Panc1 (cell line): Measurements from ENCODE around the gene C1orf159. TPM values are rescaled to one million over a fixed set of nuclear protein-coding genes. Genes with fewer than 3 reads are reported as not detected.

Source experiments
- ATAC-seq: fragments of 200-7000 bp; cut with Tn5 transposase; 2 replicates; pipeline ENCODE4 v1.9.1; 2020; ENCODE audit warnings: mild to moderate bottlenecking, moderate library complexity
- BruUV-seq: library from RNA; stranded (reverse); fragments of 400-500 nt; replicated peaks from 2 replicates; lab custom pipeline; 2021; lab: Mats Ljungman, UMichigan
- CTCF ChIA-PET: fragments of 300-600 bp; sonication (Branson Sonifier 250); formaldehyde crosslinking; loops from one replicate; lab custom pipeline; 2022; ENCODE audit warnings: antibody characterized with exemption; lab: Charles Lee
- POLR2A ChIA-PET: fragments of 300-600 bp; sonication (Branson Sonifier 250); formaldehyde crosslinking; loops from one replicate; lab custom pipeline; 2022; ENCODE audit warnings: antibody characterized with exemption; lab: Charles Lee
- DNase-seq: peaks from one replicate; pipeline ENCODE4 v3.0.0-alpha.2; 2010; ENCODE audit warnings: low read depth, low spot score
- H3K27ac ChIP-seq: 2 replicates; pipeline ENCODE4 v1.5.1; 2011; ENCODE audit warnings: mild to moderate bottlenecking, low read length, inconsistent platforms
- H3K27me3 ChIP-seq: fragments of 200-500 bp; sonication (Bioruptor generic); 2 replicates; pipeline ENCODE4 v1.6.0; 2014; ENCODE audit warnings: low read length, inconsistent platforms; ENCODE audit not compliant: control insufficient read depth, insufficient read depth
- H3K36me3 ChIP-seq: fragments of 200-500 bp; sonication (Bioruptor generic); 2 replicates; pipeline ENCODE4 v1.5.1; 2014; ENCODE audit warnings: inconsistent platforms, mild to moderate bottlenecking, low read length, moderate library complexity; ENCODE audit not compliant: control insufficient read depth, insufficient read depth
- H3K4me1 ChIP-seq: 2 replicates; pipeline ENCODE4 v1.5.1; 2011; ENCODE audit warnings: inconsistent platforms, mild to moderate bottlenecking, low read length, moderate library complexity; ENCODE audit not compliant: control insufficient read depth, insufficient read depth
- H3K4me3 ChIP-seq, 2 experiments: 2 replicates each; pipeline ENCODE4 v1.5.1; 2011 to 2012; ENCODE audit warnings: low read depth in 2 of 2, low read length in 2 of 2, mild to moderate bottlenecking in 2 of 2, inconsistent platforms in 1 of 2, moderate library complexity in 1 of 2
- H3K9me3 ChIP-seq: fragments of 200-500 bp; sonication (Bioruptor generic); 2 replicates; pipeline ENCODE4 v1.5.1; 2014; ENCODE audit warnings: low read depth, mild to moderate bottlenecking, inconsistent platforms, low read length, moderate library complexity; ENCODE audit not compliant: control insufficient read depth, insufficient read depth
- POLR2AphosphoS5 ChIP-seq: IDR thresholded peaks from 2 replicates; pipeline ENCODE4 v1.6.1; 2012; ENCODE audit warnings: mild to moderate bottlenecking, low read depth, low read length, moderate library complexity
- SIN3A ChIP-seq: IDR thresholded peaks from 2 replicates; pipeline ENCODE4 v1.6.1; 2012; ENCODE audit warnings: low read depth, mild to moderate bottlenecking, low read length, moderate library complexity, borderline replicate concordance; ENCODE audit not compliant: insufficient read depth
- TCF7L2 ChIP-seq: IDR thresholded peaks from 2 replicates; pipeline ENCODE4 v1.6.1; 2011; ENCODE audit warnings: mild to moderate bottlenecking, low read depth, low read length, inconsistent platforms
- in situ Hi-C: cut with HindIII; loops from 2 replicates; pipeline ENCODE4 v1.10.0; 2016; ENCODE audit warnings: low sequenced_read_pairs, low pct_unique_long_range_greater_than_20kb
- intact Hi-C: fragments of 100-400 bp; cut with micrococcal nuclease; formaldehyde crosslinking; loops from one replicate; pipeline ENCODE4 v1.10.0; 2022; ENCODE audit not compliant: unreplicated experiment
- total RNA-seq: library from RNA; stranded (reverse); gene quantifications from one replicate; pipeline ENCODE4 v1.2.1, GENCODE V29; 2021; ENCODE audit not compliant: unreplicated experiment
- TF ChIP-seq, protein P1 (sequence below): fragments of 450-650 bp; IDR thresholded peaks from 2 replicates; pipeline ENCODE4 v1.5.1; 2017; ENCODE audit warnings: mild to moderate bottlenecking
- TF ChIP-seq, protein P2 (sequence below), 2 experiments: IDR thresholded peaks; 2 replicates each; pipeline ENCODE4 v1.6.1; 2011 to 2012; ENCODE audit warnings: low read depth in 2 of 2, control low read depth in 1 of 2, low read length in 1 of 2, mild to moderate bottlenecking in 1 of 2, moderate library complexity in 1 of 2; ENCODE audit not compliant: insufficient read depth in 1 of 2

The C1orf159 gene
- total RNA-seq, 1 experiment from 2014 or later, result 28.8 TPM

DNA sequence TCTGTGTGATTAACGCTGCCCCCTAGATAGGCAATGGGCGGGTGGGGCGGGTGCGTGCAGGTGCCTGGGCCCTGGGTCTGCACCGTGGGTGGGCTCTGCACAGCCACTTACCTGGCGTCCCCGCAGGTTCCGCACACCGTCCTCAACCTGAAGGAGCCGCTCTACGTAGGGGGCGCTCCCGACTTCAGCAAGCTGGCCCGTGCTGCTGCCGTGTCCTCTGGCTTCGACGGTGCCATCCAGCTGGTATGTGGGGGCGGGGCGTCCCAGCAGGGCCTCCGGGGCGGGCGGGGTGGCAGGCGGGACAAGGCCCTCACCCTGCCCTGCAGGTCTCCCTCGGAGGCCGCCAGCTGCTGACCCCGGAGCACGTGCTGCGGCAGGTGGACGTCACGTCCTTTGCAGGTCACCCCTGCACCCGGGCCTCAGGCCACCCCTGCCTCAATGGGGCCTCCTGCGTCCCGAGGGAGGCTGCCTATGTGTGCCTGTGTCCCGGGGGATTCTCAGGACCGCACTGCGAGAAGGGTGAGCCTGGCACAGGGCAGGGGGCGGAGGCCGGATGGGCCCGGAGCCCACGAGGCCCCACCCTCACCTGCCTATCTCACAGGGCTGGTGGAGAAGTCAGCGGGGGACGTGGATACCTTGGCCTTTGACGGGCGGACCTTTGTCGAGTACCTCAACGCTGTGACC, 64.6 kb downstream of the C1orf159 start:
- no TSS peak for BruUV-seq
- in situ Hi-C loops (no loop called here), intact Hi-C loops (no loop called here)
- ChIA-PET POLR2A (no interaction called here), CTCF (no interaction called here)
- Histone ChIP-seq H3K27me3 (no peaks in the 10 kb centered on the region), H3K36me3 (no peaks in the 10 kb centered on the region; the same call in 1 of the 2 replicates), H3K27ac (no peak overlapping the region), H3K4me3 (no peak overlapping the region), H3K9me3 (no peaks in the 10 kb centered on the region), H3K4me1 (no peaks in the 10 kb centered on the region)
- ATAC-seq (no peak), DNase-seq (no peak)
- no peak for TF ChIP-seq TCF7L2
- no peak for TF ChIP-seq POLR2AphosphoS5
- TF ChIP-seq SIN3A, result no peak
- TF ChIP-seq, protein P1, sequence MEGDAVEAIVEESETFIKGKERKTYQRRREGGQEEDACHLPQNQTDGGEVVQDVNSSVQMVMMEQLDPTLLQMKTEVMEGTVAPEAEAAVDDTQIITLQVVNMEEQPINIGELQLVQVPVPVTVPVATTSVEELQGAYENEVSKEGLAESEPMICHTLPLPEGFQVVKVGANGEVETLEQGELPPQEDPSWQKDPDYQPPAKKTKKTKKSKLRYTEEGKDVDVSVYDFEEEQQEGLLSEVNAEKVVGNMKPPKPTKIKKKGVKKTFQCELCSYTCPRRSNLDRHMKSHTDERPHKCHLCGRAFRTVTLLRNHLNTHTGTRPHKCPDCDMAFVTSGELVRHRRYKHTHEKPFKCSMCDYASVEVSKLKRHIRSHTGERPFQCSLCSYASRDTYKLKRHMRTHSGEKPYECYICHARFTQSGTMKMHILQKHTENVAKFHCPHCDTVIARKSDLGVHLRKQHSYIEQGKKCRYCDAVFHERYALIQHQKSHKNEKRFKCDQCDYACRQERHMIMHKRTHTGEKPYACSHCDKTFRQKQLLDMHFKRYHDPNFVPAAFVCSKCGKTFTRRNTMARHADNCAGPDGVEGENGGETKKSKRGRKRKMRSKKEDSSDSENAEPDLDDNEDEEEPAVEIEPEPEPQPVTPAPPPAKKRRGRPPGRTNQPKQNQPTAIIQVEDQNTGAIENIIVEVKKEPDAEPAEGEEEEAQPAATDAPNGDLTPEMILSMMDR, result no peak; the same call in 1 of the 2 replicates
- TF ChIP-seq, protein P2, sequence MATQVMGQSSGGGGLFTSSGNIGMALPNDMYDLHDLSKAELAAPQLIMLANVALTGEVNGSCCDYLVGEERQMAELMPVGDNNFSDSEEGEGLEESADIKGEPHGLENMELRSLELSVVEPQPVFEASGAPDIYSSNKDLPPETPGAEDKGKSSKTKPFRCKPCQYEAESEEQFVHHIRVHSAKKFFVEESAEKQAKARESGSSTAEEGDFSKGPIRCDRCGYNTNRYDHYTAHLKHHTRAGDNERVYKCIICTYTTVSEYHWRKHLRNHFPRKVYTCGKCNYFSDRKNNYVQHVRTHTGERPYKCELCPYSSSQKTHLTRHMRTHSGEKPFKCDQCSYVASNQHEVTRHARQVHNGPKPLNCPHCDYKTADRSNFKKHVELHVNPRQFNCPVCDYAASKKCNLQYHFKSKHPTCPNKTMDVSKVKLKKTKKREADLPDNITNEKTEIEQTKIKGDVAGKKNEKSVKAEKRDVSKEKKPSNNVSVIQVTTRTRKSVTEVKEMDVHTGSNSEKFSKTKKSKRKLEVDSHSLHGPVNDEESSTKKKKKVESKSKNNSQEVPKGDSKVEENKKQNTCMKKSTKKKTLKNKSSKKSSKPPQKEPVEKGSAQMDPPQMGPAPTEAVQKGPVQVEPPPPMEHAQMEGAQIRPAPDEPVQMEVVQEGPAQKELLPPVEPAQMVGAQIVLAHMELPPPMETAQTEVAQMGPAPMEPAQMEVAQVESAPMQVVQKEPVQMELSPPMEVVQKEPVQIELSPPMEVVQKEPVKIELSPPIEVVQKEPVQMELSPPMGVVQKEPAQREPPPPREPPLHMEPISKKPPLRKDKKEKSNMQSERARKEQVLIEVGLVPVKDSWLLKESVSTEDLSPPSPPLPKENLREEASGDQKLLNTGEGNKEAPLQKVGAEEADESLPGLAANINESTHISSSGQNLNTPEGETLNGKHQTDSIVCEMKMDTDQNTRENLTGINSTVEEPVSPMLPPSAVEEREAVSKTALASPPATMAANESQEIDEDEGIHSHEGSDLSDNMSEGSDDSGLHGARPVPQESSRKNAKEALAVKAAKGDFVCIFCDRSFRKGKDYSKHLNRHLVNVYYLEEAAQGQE (IDR thresholded peaks at IDR 0.05; ENCODE audit: insufficient read depth in 1 of 2, low read depth in 2 of 2, low read length in 1 of 2), result no peak

DNA sequence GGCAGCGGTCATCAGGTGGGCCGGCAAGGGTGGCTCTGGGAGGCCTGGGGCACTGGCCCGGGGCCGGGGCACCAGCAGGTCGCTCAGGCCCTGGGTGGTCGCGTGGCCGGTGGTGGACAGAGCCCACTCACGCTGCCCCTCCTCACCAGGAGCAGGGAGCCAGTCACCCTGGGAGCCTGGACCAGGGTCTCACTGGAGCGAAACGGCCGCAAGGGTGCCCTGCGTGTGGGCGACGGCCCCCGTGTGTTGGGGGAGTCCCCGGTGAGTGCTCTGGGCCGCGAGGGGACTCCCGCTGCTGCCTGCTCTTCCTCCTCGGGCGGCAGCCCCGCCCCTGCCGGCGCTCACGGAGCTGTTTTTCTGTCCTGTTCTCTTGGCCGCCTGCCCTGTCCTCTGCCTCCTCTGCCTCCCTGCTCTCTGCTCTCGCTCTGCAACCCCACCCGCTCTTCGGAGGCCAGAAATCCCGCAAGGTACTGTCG, 65.3 kb downstream of the C1orf159 start:
- Histone ChIP-seq H3K9me3 (no peaks in the 10 kb centered on the region), H3K27me3 (no peaks in the 10 kb centered on the region), H3K4me1 (no peaks in the 10 kb centered on the region), H3K36me3 (no peaks in the 10 kb centered on the region; the same call in 1 of the 2 replicates), H3K4me3 (no peak overlapping the region), H3K27ac (no peak overlapping the region)
- no TSS peak for BruUV-seq
- ATAC-seq (no peak), DNase-seq (no peak)
- TF ChIP-seq, protein P1, result no peak
- no peak for TF ChIP-seq POLR2AphosphoS5
- no peak for TF ChIP-seq TCF7L2
- TF ChIP-seq, protein P2 (IDR thresholded peaks at IDR 0.05; ENCODE audit: insufficient read depth in 1 of 2, low read depth in 2 of 2, low read length in 1 of 2), result no peak
- TF ChIP-seq SIN3A, result no peak
- in situ Hi-C loops, result no loop called here
- POLR2A ChIA-PET, result no interaction called here
- intact Hi-C loops, result no loop called here
- CTCF ChIA-PET, result no interaction called here
